ENCODE data around the gene RSRC2. TPM values are rescaled to one million over a fixed set of nuclear protein-coding genes. Genes with fewer than 3 reads are reported as not detected.

The RSRC2 gene
- polyA plus RNA-seq, 1 donor from 2014 or later = 194 TPM

GRCh38 chr12:122527478-122527944 is 775 bp upstream of the RSRC2 start:
- H4K20me1 ChIP-seq (ENCODE audit: insufficient read depth) = peaks cover 6% of the 10 kb centered on the region
- H3F3A ChIP-seq (ENCODE audit: insufficient read depth, low read length, poor library complexity, severe bottlenecking) = no peaks in the 10 kb centered on the region
- H3K9me2 ChIP-seq (ENCODE audit: insufficient read depth, low read length) = no peaks in the 10 kb centered on the region
- H3K79me2 ChIP-seq (replicated peaks; ENCODE audit: insufficient read depth, low read length) = peaks cover 57% of the 10 kb centered on the region
- TF ChIP-seq EZH2 (IDR thresholded peaks at IDR 0.05; ENCODE audit: borderline replicate concordance, insufficient read depth, low read length, poor library complexity, severe bottlenecking) (no peak), POLR2AphosphoS5 (IDR thresholded peaks at IDR 0.05) (no peak), RAD21 (conservative IDR thresholded peaks at IDR 0.05) (no peak), MXI1 (conservative IDR thresholded peaks at IDR 0.05; ENCODE audit: poor library complexity, severe bottlenecking) (no peak), EP300 (conservative IDR thresholded peaks at IDR 0.05; ENCODE audit: poor library complexity, severe bottlenecking) (no peak), CTCF (IDR thresholded peaks at IDR 0.05; ENCODE audit: poor library complexity, severe bottlenecking) (no peak), TAF1 (IDR thresholded peaks at IDR 0.05; ENCODE audit: low read depth) (no peak), SMC3 (conservative IDR thresholded peaks at IDR 0.05; ENCODE audit: poor library complexity) (no peak)
- TF ChIP-seq, protein P1, sequence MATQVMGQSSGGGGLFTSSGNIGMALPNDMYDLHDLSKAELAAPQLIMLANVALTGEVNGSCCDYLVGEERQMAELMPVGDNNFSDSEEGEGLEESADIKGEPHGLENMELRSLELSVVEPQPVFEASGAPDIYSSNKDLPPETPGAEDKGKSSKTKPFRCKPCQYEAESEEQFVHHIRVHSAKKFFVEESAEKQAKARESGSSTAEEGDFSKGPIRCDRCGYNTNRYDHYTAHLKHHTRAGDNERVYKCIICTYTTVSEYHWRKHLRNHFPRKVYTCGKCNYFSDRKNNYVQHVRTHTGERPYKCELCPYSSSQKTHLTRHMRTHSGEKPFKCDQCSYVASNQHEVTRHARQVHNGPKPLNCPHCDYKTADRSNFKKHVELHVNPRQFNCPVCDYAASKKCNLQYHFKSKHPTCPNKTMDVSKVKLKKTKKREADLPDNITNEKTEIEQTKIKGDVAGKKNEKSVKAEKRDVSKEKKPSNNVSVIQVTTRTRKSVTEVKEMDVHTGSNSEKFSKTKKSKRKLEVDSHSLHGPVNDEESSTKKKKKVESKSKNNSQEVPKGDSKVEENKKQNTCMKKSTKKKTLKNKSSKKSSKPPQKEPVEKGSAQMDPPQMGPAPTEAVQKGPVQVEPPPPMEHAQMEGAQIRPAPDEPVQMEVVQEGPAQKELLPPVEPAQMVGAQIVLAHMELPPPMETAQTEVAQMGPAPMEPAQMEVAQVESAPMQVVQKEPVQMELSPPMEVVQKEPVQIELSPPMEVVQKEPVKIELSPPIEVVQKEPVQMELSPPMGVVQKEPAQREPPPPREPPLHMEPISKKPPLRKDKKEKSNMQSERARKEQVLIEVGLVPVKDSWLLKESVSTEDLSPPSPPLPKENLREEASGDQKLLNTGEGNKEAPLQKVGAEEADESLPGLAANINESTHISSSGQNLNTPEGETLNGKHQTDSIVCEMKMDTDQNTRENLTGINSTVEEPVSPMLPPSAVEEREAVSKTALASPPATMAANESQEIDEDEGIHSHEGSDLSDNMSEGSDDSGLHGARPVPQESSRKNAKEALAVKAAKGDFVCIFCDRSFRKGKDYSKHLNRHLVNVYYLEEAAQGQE (IDR thresholded peaks at IDR 0.05; ENCODE audit: borderline replicate concordance) = no peak
- H3K27ac ChIP-seq (ENCODE audit: low read length) = peak overlapping the region; percentile 61
- H3K9ac ChIP-seq (ENCODE audit: low read length) = peak overlapping the region; percentile 59
- H3K4me2 ChIP-seq (ENCODE audit: low read length) = peak overlapping the region; percentile 94
- no peaks in the 10 kb centered on the region for H3K36me3 ChIP-seq (ENCODE audit: insufficient read depth, low read length)
- H3K4me3 ChIP-seq (ENCODE audit: low read length) = peak overlapping the region; percentile 89
- H2AFZ ChIP-seq (ENCODE audit: low read depth, low read length) = peak overlapping the region; percentile 41
- no peaks in the 10 kb centered on the region for H3K27me3 ChIP-seq (ENCODE audit: insufficient read depth, low read depth, low read length)
- H3K9me3 ChIP-seq (ENCODE audit: low read length) = no peaks in the 10 kb centered on the region

- Histone ChIP-seq H4K20me1 (ENCODE audit: insufficient read depth) (peaks cover 11% of the 10 kb centered on the region), H3K4me3 (ENCODE audit: low read length) (peak overlapping the region; percentile 89), H3K9ac (ENCODE audit: low read length) (no peak overlapping the region), H3K79me2 (replicated peaks; ENCODE audit: insufficient read depth, low read length) (peaks cover 82% of the 10 kb centered on the region), H3K36me3 (ENCODE audit: insufficient read depth, low read length) (peaks cover 17% of the 10 kb centered on the region), H3K27ac (ENCODE audit: low read length) (no peak overlapping the region), H3K9me3 (ENCODE audit: low read length) (no peaks in the 10 kb centered on the region), H3K27me3 (ENCODE audit: insufficient read depth, low read depth, low read length) (no peaks in the 10 kb centered on the region), H2AFZ (ENCODE audit: low read depth, low read length) (no peak overlapping the region), H3K9me2 (ENCODE audit: insufficient read depth, low read length) (no peaks in the 10 kb centered on the region), H3K4me2 (ENCODE audit: low read length) (peak overlapping the region; percentile 72), H3F3A (ENCODE audit: insufficient read depth, low read length, poor library complexity, severe bottlenecking) (no peaks in the 10 kb centered on the region)
- TF ChIP-seq TAF1 (IDR thresholded peaks at IDR 0.05; ENCODE audit: low read depth) (no peak), EZH2 (IDR thresholded peaks at IDR 0.05; ENCODE audit: borderline replicate concordance, insufficient read depth, low read length, poor library complexity, severe bottlenecking) (no peak)
- TF ChIP-seq, protein P1 (IDR thresholded peaks at IDR 0.05; ENCODE audit: borderline replicate concordance) = no peak
These were observed 2.7 kb downstream of the RSRC2 start for GRCh38 chr12:122523846-122524718.
